ENCODE data around the gene POLE4.

DNA sequence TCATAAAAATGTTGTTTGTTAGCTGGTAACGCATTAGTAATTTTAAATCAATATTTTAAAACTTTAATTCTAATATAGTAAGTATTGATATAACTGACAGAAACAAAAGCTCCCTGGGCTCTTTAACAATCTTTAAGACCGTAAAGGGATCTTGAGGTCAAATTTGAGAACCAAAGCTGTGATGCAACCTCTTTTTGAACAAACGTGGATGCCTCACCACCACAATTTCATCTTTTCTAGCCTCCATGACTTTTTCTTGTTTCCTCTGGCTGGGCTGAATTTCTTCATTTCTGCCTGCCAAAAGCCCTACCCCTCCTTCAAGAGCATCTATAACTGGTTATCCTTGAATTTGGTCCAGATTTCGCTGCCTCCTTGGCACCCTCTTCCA, 563 bp upstream of the POLE4 start:
- TF ChIP-seq ZNF747 (tag by site-specific recombination; IDR thresholded peaks at IDR 0.05): no peak
- TF ChIP-seq CTCF (tag by site-specific recombination; IDR thresholded peaks at IDR 0.05): no peak

Data from HEK293 (cell line).